Embryonic facial prominence (tissue), 1 donor: ENCODE measurements around the gene CLDN6.

ENCODE experiments used
- DNase-seq: peaks from one replicate; pipeline ENCODE4 v3.0.0-alpha.2; 2016; ENCODE audit errors: extremely low spot score

CLDN6 gene

DNA sequence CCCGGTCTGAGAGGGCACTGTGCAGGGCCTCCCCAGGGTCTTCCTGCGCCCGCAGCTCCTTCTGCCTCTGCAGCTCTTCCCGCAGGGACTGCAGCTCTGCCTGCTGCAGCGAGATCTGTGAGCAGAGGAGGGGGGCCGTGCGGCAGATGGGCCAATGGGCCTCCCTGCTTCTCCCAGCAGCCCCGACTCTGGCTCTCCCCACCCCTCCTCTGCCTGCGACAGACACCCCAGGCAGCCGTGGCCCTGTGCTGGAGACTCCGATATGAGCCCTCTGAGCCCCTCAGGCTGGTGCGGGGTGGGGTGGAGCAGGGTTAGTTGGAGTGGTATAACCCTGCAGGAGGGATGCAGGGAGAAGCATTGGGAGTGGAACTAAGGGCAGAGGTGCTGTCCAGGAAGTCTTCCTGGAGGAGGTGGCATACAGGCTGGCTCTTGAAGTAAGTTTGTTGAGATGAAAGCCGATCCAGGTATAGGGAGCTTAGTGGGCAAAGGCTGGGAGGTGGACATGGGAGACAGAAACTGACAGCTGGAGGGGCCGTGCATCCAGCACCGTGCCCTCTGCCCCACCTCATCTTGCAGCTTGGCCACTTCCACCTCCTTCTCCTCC lies 10.8 kb upstream of the CLDN6 start:
- DNase-seq = no peak

DNA sequence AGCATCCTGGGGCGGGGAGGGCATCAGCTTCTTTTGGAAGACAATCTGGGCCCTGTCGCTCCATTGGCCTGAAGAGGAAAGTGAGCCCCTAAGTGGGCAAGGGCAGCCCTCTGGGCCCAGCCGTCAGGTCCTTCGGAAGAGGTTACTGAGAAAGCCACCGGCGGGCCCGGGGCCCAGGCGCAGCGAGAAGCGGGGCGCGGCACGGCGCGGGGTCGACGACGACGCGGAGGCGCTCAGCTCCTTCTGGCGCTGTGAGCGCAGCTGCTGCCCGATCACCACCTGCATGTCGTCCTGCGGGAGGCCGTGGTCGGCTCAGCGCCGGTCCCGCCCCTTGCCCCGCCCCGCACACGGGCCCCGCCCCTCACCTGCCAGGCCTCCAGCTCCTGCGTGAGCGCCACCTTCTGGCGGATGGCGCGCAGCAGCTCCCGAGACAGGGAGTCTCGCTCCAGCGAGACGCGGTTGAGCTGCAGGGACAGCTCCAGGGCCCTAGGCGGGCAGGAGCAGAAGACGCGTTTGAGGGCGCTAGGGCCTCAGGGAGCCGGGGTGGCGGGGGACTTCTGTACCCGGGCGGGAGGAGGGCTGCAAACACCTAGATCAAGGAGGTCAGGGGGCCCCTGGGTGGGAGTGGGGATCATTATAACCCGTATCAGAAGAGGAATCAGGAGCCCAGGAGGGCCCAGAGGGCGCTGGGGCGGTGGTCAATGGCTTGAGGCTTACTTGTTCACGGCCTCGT lies 10.2 kb upstream of the CLDN6 start:
- no peak for DNase-seq

DNA sequence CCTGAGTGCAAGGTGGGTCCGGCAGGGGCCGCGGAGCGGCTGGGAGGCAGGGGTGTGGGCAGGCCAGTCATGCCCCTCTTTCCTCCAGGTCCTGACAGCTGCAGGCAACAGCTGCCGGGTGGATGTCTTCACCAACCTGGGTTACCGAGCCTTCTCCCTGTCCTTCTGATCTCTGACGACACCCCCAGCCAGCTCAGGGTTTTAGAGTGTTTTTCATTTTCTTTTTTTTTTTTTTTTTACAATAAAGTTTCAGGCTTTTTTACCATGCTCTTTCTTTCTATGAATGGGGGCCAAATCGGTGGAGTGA lies 9.5 kb upstream of the CLDN6 start:
- DNase-seq = no peak

DNA sequence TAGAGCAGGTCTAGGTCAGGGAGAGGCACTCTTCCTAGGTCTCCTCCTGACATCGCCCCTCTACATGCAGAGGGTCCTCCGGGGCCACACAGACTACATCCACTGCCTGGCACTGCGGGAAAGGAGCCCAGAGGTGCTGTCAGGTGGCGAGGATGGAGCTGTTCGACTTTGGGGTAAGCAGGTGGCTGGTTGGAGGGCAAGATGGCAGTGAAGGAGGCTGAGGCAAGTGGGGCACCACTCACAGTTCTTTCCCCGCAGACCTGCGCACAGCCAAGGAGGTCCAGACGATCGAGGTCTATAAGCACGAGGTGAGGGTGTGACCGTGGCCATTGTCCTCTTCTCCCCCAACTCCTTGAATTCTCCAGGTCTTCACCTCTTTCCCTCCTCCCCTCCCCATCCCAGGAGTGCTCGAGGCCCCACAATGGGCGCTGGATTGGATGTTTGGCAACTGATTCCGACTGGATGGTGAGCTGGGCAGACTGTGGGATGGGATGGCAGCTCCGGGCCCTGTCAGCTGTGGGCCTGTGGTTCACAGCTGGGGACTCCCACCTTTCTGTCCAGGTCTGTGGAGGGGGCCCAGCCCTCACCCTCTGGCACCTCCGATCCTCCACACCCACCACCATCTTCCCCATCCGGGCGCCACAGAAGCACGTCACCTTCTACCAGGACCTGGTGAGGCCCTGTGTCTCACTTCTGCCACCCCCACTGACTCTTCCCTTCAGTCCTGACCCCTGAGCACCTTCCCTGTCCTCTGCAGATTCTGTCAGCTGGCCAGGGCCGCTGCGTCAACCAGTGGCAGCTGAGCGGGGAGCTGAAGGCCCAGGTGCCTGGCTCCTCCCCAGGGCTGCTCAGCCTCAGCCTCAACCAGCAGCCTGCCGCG lies 8.9 kb upstream of the CLDN6 start:
- DNase-seq = no peak

DNA sequence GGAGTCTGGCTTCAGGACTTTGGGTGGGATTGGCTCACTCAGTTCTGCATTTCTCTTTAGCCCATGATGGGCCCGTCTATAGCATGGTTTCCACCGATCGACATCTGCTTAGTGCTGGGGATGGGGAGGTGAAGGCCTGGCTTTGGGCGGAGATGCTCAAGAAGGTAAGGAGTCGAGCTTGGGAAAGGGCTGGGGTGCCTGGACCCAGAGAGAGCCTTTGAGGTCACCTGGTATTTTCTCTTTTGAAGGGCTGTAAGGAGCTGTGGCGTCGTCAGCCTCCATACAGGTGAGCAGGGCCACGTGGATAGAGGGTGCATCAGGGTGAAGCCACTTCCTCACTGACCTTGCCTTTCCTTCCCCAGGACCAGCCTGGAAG lies 8.0 kb upstream of the CLDN6 start:
- no peak for DNase-seq

DNA sequence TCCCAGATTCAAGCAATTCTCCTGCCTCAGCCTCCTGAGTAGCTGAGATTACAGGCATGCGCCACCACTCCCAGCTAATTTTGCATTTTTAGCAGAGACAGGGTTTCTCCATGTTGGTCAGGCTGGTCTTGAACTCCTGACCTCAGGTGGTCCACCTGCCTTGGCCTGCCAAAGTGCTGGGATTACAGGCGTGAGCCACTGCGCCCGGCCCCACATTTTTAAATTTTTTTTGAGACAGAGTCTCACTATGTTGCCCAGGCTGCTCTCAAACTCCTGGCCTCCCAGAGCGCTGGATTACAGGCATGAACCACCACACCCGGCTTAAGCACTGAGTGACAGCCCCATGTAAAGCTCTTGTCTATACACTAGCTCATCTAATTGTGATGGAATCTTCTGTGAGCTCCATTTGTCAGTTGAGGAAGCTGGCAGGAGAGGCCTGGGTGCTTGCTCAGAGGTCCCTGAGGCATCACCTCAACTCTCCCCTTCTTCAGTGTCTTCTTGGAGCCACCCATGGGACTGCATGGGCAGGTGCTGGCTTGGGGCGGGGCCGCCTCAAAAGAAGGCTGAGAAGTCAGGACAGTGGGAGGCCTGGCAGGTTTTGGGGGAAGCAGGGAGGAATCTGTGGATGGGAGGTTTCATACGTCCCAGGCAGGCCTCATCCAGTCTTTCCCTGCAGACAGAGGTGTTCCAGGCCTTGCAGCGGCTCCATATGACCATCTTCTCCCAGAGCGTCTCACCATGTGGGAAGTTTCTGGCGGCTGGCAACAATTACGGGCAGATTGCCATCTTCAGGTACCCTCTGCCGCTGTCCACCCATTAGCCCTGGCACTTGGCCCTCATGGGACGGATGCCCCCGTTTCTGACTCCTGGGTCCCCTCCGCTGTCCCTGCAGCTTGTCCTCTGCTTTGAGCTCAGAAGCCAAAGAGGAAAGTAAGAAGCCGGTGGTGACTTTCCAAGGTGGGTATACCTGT lies 7.3 kb upstream of the CLDN6 start:
- DNase-seq = no peak

DNA sequence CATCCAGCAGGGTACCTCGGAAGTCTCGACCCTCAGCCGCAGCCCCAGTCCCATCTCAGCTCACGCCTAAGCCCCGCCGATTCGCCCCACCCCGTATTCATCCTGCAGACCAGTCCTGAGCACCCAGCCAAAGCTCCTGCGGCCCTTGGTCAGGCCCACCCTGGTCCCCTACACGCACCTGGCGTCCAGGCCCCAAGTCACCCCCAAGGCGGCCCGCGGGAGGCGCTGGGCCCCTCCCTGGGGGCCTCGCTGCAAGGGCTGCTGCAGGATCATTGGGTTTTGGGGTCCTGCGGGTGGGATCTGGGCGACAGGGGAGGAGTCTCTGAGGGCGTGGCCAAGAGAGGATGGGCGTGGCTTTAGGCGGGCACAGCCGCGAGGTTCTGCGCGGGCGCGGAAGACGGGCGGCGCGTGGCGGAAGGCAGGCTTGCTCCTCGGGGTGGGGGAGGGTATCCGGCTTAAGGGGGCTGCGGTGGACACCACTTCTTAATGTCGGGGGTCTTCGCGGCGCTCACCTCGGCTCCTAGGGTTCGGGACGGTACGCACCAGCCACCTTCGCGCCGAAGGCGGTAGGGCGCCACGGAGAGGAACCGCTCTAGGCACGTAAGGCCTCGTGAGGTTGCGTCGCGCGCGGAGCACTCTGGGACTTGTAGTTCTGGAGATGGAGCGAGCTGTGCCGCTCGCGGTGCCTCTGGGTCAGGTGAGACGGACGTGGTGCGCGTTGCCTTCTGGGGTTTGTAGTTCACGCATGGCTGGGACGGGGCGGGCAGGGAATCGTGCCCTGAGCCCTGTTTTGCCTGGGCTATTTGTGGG lies 5.9 kb upstream of the CLDN6 start, which contains the start of the genes HCFC1R1 and THOC6:
TSS of gene HCFC1R1 (minus strand) at position 274 of the 810 bp plus-strand sequence. CDS start at position 273, 1 bp downstream.
TSS of gene THOC6 (plus strand) at position 367 of the 810 bp plus-strand sequence. CDS start at position 659, 292 bp downstream.
- peak; percentile 91 for DNase-seq

DNA sequence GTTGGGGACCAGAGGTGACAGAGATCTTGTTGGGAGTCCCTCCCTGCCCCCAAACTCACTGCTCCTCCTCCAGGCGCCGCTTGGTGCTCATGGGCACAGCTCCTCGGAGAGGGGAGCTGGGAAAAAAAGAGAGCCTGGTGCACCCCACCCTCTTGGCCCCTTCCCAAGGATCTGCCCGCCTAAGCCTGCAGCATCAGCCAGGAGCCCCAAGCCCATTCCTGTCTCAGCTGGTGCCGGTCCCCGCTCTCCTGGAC lies 5.4 kb upstream of the CLDN6 start:
- no peak for DNase-seq

DNA sequence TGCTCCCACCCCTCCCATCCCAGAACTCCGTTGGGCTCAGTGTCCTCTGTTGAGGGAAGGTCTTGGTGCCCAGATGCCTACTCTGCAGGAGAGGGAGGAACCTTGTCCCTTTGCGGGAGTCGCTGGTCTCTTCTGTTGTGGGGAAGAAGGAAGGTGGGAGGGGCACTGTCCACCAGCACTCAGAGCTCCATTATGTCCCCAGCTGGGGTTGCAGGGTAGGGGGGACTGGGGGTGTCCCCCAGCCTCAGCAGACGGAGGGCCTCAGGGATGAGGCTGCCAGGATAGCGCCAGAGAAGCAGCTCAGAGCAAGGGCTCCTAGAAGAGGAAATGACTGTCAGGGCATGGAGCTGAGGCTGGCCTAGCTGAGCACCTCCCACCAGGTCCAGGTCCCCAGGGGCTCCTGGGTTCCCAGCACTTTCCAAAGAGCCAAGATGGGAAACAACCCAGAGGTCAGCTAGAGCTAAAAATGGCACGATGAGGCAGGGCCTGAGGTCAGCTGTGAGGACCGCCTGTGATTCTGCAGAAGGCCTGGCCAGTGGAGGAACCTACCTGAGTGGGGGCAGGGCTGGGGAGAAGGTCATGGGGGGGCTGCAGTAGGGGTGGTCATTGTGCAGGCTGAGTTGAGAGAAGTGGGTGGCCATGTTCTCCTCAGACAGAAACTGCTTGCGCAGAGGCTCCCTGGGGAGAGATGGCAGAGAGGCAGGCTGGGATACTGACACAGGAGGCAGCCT lies 4.9 kb upstream of the CLDN6 start:
- DNase-seq = no peak

DNA sequence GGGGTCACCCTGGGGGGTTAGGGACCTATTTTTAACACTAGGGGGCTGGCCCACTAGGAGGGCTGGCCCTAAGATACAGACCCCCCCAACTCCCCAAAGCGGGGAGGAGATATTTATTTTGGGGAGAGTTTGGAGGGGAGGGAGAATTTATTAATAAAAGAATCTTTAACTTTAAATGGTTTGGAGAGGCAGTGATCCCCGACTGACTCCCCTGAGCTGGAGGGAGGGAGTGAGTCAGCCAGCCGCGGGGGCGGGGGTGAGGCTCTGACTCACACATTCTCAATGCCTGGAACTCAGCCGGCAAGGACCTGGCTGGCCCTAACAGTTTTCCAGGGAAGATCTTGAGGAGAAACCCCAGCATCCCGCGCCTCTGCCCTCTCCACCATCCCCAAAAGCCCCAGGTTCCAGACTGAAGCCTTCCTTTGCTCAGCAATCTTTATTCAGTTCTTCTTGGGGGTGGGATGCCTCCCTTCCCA lies 4.3 kb upstream of the CLDN6 start:
- peak; percentile 58 for DNase-seq

DNA sequence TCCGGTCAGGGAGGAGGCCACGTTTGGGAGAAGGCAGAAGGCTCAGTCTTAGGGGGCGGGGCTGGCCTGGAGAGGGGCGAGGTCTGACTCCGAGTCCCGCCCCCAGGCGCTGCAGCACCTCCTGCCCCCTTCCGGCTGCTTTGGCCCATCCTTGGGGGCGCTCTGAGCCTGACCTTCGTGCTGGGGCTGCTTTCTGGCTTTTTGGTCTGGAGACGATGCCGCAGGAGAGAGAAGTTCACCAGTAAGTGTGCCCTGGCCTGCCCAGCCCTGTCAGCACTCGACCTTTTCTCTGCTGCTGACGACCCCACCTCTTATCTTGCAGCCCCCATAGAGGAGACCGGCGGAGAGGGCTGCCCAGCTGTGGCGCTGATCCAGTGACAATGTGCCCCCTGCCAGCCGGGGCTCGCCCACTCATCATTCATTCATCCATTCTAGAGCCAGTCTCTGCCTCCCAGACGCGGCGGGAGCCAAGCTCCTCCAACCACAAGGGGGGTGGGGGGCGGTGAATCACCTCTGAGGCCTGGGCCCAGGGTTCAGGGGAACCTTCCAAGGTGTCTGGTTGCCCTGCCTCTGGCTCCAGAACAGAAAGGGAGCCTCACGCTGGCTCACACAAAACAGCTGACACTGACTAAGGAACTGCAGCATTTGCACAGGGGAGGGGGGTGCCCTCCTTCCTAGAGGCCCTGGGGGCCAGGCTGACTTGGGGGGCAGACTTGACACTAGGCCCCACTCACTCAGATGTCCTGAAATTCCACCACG lies 3.6 kb upstream of the CLDN6 start:
- DNase-seq = no peak

DNA sequence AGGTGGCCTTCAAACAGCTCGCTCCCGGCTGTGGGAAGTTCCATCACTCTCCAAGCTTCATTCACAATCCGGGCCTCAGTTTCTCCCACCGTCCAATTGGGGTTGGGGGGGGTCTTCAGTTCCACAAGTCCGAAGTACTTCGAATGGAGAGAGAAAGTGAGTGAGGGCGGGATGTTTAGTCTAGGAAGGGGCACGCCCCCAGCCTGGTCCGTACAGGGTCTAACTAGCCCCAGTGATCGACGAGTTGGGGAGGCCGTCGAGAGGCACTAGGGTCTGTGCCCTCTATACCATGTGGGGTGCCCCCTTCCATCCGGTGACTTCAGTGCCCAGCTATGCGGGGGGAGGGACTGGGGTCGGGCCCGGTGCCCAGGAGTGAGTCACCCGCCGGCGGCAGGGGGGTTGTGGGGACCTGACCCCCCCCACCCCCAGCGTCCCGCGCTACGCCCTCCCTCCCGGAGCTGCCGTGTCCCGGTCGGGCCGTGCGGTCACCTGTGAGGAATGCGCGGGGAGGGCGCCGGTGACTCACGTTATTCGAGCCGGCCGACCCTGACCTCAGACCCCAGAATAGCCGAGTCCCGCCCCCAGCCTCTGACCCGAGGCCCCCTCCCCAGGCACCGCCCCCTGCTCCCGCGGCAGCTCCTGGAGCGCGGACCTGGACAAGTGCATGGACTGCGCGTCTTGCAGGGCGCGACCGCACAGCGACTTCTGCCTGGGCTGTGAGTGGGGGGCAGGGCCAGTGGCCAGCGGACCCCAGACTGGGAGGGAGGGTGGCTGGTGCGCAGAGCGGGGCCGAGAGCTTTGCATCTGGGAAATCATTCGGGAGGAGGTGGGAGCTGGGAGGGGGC lies 2.8 kb upstream of the CLDN6 start:
- DNase-seq = no peak

DNA sequence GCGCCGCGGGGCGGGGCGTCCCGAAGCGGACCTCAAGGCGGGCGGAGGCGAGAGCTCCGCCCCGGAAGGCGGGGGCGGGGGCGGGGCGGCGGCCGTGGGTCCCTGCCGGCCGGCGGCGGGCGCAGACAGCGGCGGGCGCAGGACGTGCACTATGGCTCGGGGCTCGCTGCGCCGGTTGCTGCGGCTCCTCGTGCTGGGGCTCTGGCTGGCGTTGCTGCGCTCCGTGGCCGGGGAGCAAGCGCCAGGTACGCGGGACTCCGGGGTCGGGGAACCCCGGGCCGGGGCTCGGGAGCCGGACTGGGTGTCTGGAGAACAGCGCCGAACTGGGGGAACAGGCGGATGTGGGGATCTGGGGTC lies 2.2 kb upstream of the CLDN6 start, which contains the start of gene TNFRSF12A:
TSS of gene TNFRSF12A (plus strand) at position 122 of the 357 bp plus-strand sequence. CDS start at position 152, 30 bp downstream.
- no peak for DNase-seq

DNA sequence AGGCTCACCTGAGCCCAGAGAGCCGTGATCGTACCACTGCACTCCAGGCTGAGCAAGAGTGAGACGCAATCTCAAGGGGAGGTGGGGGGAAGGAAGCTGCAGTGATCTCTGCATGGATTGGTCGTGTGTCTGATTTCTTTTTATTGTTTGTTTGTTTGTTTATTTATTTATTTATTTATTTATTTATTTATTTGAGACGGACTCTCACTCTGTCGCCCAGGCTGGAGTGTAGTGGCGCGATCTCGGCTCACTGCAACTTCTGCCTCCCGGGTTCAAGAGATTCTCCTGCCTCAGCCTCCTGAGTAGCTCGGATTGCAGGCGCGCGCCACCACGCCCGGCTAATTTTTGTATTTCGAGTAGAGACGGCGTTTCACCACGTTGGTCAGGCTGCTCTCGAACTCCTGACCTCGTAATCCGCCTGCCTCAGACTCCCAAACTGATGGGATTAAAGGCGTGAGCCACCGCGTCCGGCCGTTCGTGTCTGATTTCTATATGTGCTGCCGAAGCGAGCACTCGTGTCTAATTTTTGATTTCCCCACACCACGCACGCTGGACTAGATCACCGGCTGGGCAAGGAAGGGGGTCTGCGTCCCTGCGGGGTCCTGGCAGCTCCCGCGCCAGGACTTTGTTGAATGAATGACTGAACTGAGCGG lies 1.7 kb upstream of the CLDN6 start:
- DNase-seq = no peak

DNA sequence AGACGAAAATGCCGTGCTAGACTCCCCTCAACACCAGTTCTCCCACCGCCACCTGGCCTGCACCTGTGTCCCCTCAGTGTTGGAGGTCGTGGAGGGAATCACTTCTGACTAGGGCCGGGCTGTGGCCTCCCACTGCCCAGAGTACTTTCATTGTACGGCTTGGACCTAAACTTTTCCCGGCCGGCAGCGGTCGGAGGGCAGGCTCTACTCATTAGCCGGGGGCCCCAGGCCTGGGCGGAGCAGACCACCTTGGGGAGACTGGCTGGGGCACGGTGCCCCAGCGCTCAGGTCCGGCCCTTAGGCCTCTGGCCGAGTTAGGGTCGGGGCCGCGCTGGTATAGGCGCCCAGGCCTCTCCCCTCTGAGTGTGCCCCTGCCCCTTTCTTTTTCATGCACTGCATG lies 639 bp downstream of the CLDN6 start:
- no peak for DNase-seq

DNA sequence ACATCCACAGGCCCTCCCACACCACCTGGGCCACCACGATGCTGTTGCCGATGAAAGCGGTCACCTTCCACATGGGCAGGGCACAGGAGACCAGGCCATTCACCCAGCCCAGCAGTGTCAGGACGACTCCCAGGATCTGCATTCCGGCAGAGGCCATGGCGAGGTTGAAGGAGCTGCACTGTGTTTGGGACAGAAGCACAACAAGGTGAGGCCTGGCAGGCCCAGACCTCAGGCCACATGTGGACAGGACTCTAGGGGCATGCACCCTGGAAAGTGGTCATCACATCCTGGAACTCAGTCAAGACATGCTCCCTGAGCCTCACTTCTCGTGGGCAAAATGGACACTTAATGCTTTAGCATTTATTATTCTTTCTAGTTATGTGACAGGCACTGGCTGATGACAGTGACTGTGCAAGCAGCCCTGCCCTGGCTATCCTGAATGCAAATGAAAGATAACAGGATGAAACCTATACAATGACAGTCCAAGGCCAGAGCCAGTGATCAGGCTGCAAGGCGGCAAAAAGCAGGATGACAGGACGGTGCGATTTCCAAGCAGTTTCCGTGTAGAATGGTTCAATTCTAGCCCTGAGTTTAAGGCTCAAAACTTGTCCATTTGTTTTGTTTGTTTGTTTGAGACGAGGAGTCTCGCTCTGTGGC lies 2.0 kb downstream of the CLDN6 start:
- DNase-seq = no peak

DNA sequence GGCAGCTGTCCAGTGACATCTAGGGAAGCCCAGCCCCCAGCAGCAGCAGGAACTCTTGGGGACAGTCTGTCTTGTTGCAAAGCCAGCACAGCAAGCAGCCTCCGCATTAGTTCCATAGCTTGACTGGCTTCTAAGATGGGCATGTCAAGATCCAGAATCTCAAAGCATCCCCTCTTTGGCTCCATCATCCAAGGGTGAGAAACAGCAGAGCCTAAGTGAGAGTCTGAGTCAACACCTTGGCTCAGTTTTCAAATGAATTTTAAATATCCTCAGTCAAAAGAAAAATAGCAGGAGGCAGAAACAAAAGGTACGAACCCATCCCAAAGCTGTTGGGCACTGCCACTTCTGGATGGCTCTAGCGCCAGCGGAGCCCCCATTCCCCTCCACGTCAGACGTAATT lies 3.0 kb downstream of the CLDN6 start:
- no peak for DNase-seq
